HG02588 (cell line): Measurements from ENCODE around the gene CTNNA2.

Experiments
- ATAC-seq: cut with Tn5 transposase; IDR thresholded peaks from one replicate; pipeline ENCODE4 v1.9.1; 2021; ENCODE audit warnings: mild to moderate bottlenecking, moderate library complexity; ENCODE audit not compliant: unreplicated experiment

Gene CTNNA2

GRCh38 chr2:80247339-80247738 is 734.5 kb downstream of the CTNNA2 start:
- ATAC-seq: no peak

- ATAC-seq: no peak
Measured at GRCh38 chr2:80248146-80248545, 735.3 kb downstream of the CTNNA2 start.

GRCh38 chr2:80252294-80252986 is 739.6 kb downstream of the CTNNA2 start:
- no peak for ATAC-seq

DNA sequence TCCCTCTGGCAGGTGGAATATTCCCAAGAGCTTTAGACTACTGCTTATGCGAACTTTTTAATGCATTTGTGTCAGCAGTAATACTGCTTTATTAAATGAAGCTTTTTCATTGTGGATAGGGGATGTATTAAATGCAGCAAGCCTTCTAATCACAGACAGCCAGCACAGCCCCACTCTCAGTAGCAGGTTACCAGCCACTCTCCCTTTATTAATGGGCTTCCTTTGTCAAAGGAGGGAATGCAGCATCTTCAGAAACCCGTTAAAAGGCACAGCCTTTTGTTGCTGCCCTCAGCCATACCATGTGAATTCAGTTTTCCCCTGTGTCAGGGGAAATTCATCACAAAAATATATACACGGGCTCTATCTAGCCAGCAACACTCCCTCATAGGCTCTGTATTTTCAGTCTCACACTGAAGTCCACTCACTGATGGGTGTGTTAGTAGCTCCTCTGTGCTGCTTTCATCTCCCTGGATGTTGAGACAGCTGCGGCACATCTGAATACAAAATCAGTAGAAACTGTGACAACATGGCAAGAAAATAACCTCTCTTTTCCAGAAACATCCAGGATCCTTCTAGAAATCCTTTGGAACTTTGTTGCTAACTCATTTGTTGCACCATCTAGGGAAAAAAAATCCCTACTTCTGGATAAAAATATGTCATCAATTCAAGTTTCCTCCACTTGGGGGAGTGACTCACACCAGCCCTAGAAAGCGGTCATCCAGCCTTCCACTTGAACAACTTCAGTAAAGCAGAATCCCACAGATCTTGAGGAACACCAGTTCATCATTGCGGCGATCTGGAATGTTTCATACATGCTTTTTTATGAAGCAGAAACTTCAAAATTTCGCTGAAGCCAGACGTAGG is 743.3 kb downstream of the CTNNA2 start:
- no peak for ATAC-seq

GRCh38 chr2:80256782-80257167 is 743.9 kb downstream of the CTNNA2 start:
- no peak for ATAC-seq

- no peak for ATAC-seq
Measured at GRCh38 chr2:80257450-80257849, 744.6 kb downstream of the CTNNA2 start.

DNA sequence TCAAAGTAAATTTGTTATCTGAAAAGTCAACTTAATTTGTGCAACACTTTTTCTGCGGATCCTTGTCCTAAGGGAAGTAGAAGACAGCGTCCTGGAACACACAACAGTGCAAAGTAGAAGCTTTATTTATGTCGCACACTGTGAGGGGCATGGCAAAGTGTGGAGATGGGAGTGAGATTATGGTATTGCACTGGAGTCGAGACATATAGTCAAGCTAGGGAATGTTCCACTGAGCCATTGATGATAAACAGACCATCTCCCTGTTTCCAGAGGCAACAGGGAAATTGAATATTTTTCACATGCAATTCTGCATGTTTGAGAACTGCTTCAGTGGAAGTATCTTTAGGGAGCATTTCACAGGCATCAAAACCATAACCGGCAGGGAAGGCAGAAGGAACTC is 745.5 kb downstream of the CTNNA2 start:
- ATAC-seq: no peak

DNA sequence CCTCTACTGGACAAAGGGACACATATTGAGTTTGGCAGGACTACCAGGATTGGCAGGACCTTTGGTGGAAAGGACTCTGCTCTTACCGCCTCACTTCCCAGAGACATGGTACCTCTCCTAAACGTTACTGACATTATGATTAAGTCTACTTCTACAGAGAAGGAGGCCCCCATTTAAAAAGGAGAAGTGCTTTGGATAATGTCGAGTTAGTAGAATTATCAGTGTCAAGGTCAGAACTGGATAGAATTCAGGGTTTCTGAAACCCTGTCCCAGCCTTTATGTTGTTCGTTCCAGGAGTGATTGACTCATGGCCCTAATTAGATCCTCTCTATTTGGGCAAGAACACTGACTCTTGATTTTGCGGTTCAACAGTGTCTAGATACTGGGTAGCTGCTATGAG is 745.9 kb downstream of the CTNNA2 start:
- ATAC-seq: no peak

- ATAC-seq: no peak
Measured at GRCh38 chr2:80259292-80259691, 746.4 kb downstream of the CTNNA2 start.

GRCh38 chr2:80266231-80266630 is 753.4 kb downstream of the CTNNA2 start:
- ATAC-seq: no peak

- no peak for ATAC-seq
Measured at GRCh38 chr2:80269806-80270205, 757.0 kb downstream of the CTNNA2 start.

DNA sequence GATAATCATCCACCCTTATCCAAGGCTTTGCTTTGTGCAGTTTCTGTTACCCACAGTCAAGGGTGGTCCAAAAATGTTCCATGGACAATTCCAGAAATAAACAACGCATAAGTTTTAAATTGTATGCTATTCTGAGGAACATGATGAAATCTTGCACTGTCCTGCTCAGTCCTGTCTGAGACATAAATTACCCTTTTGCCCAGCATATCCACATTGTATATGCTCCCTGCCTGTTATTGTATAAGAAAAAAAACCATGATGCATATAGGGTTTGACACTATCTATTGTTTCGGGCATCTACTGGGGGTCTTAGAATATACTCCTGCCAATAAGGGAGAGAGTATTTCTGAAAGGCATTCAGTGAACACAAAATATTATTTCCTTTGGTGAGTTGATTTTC is 767.7 kb downstream of the CTNNA2 start:
- no peak for ATAC-seq

GRCh38 chr2:80281049-80281448 is 768.2 kb downstream of the CTNNA2 start:
- no peak for ATAC-seq

- ATAC-seq: no peak
Measured at GRCh38 chr2:80288576-80288975, 775.7 kb downstream of the CTNNA2 start.

DNA sequence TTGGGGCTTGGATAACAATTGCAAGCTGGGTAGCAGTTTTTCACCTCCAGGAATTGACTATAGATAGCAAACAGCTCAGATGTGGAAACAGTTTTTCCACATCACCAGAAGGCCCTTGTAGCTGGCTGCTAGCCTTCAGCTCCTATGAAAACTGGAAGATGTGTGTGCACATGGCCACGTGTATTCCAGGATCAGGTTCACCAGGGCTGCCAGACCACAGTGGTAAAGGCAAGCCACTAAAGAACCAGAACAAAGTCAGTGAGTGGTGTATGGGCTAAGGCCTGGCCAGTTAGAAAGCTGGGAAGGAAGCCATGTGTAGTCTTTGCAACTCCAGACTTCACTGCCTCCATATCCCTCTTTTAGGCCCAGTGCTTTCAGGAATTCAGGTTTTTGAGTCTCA is 778.8 kb downstream of the CTNNA2 start:
- no peak for ATAC-seq

- no peak for ATAC-seq
Measured at GRCh38 chr2:80292474-80292873, 779.6 kb downstream of the CTNNA2 start.

GRCh38 chr2:80293039-80293438 is 780.2 kb downstream of the CTNNA2 start:
- ATAC-seq: no peak

DNA sequence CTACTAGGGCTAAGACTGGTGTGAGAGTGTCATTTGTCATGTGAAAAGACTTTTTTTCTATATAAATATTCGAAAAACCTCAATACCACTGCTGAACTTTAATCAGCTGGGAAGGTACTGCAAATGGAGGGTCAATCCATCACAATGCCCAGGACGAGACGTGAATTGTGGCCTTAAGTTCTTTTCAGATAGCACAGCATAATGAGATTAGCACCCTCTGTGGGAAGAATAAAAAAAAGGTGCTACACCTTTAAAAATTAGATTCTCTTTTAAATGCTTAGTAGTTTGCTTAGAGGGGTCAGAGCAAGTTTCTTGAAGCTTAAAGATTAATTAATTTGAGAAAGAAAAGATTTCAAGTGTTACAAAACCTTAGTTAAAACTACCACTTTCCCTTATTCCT is 786.1 kb downstream of the CTNNA2 start:
- no peak for ATAC-seq

DNA sequence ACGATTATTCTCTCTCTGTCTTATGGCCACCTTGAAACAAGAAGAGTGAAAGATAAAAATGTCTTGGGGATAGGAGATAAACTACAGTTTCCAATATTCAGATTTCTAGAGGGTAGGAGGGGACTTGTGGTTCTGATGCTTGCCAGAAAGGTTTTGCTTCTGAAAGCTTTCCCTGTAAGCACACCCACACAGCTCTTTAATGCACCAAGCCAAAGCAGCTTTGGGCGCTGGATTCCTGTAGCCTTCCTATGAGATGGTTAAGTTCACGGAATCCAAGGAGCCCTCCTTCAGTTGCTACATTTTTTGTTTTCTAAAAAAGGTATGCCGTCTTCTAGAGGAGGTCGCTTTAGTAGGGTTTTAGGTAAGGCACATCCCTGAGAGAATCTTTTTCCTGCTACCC is 786.8 kb downstream of the CTNNA2 start:
- ATAC-seq: no peak

DNA sequence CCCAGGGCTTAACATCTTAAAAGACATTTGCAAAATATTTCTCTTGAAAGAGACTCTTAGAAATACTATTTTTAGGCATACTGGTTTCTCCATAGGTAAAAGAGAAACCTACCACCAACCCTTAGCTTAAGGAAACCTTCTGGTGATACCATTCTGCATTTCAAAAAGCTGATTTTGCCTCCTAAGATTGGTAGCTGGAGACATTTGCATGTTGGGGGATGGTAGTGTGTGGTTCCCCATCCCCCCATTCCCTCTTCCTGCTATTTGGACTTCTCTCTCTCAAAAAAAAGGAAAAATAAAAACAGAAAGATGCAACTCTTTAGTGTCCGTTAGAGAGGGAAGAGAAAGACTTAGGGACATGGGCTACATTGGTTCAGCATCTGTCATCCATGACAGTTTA is 787.5 kb downstream of the CTNNA2 start:
- ATAC-seq: no peak

- ATAC-seq: no peak
Measured at GRCh38 chr2:80300954-80301353, 788.1 kb downstream of the CTNNA2 start.

- no peak for ATAC-seq
Measured at GRCh38 chr2:80302001-80302313, 789.1 kb downstream of the CTNNA2 start.
